HepG2 (cell line): ENCODE results near the gene STX2. TPM values are rescaled to one million over a fixed set of nuclear protein-coding genes. Genes with fewer than 3 reads are reported as not detected.
A peak's percentile ranks its signal among the peaks of the same experiment; 100 is the strongest.

ENCODE experiments used
- ATF7 ChIP-seq, 2 experiments: fragments of 450-650 bp in 1 of 2; sonication (generic) in 1 of 2; formaldehyde crosslinking in 1 of 2; IDR thresholded peaks; 2 replicates each; pipeline versions ENCODE4 v1.4.0 to v1.6.1; 2016 to 2020; ENCODE audit warnings: antibody characterized with exemption in 1 of 2, mild to moderate bottlenecking in 1 of 2, missing genetic modification reagents in 1 of 2
- CREM ChIP-seq, 2 experiments: sonication (generic) in 1 of 2; formaldehyde crosslinking in 1 of 2; IDR thresholded peaks; 2 replicates each; pipeline versions ENCODE4 v1.4.0 to v1.6.1; 2016 to 2020; ENCODE audit warnings: antibody characterized with exemption in 1 of 2, mild to moderate bottlenecking in 1 of 2, missing genetic modification reagents in 1 of 2
- ETV5 ChIP-seq: IDR thresholded peaks from 2 replicates; pipeline ENCODE4 v1.6.1; 2018; ENCODE audit warnings: missing biosample characterization, missing genetic modification reagents, inconsistent platforms, borderline replicate concordance
- HMG20A ChIP-seq: IDR thresholded peaks from 2 replicates; pipeline ENCODE4 v1.6.1; 2016; ENCODE audit warnings: borderline replicate concordance
- HNRNPLL ChIP-seq: fragments of 200-400 bp; formaldehyde crosslinking; IDR thresholded peaks from 2 replicates; pipeline ENCODE4 v1.6.1; 2017; ENCODE audit warnings: mild to moderate bottlenecking, low read depth, low read length; ENCODE audit not compliant: poor library complexity, severe bottlenecking
- KLF16 ChIP-seq, 2 experiments: sonication (generic) in 1 of 2; formaldehyde crosslinking in 1 of 2; IDR thresholded peaks; 2 replicates each; pipeline versions ENCODE4 v1.6.1 to v1.8.0; 2016 to 2023; ENCODE audit warnings: missing genetic modification reagents in 2 of 2, missing compliant biosample characterization in 1 of 2
- KMT2B ChIP-seq: IDR thresholded peaks from 2 replicates; pipeline ENCODE4 v1.6.1; 2016; ENCODE audit warnings: missing genetic modification reagents, missing compliant biosample characterization
- NCOA2 ChIP-seq: sonication (generic); formaldehyde crosslinking; IDR thresholded peaks from 2 replicates; pipeline ENCODE4 v1.8.0; 2022; ENCODE audit warnings: inconsistent platforms
- PAWR ChIP-seq: sonication (generic); formaldehyde crosslinking; IDR thresholded peaks from 2 replicates; pipeline ENCODE4 v1.4.0; 2020; ENCODE audit warnings: missing genetic modification reagents, mild to moderate bottlenecking, borderline replicate concordance
- SKI ChIP-seq: fragments of 450-650 bp; IDR thresholded peaks from one replicate; pipeline ENCODE4 v1.6.1; 2018; ENCODE audit warnings: mild to moderate bottlenecking; ENCODE audit not compliant: partially characterized antibody
- YEATS4 ChIP-seq: sonication (generic); formaldehyde crosslinking; IDR thresholded peaks from 2 replicates; pipeline ENCODE4 v1.4.0; 2020; ENCODE audit warnings: missing genetic modification reagents, borderline replicate concordance
- ZFP36 ChIP-seq: fragments of 150-350 bp; IDR thresholded peaks from 2 replicates; pipeline ENCODE4 v1.6.1; 2018; ENCODE audit warnings: borderline replicate concordance, low read length, low read depth; ENCODE audit not compliant: partially characterized antibody
- ZFP90 ChIP-seq: sonication (generic); formaldehyde crosslinking; IDR thresholded peaks from 2 replicates; pipeline ENCODE4 v1.8.0; 2022; ENCODE audit warnings: missing genetic modification reagents, mild to moderate bottlenecking, inconsistent platforms, borderline replicate concordance
- polyA plus RNA-seq, 8 experiments: library from polyadenylated mRNA; depleted of rRNA in 3 of 8; stranded (reverse) in 7 of 8; unstranded in 1 of 8; fragments of >200 nt; fragmentation: Illumina TruSeq in 4 of 8; extraction: Trizol in 4 of 8; gene quantifications; 2 replicates each; pipeline versions ENCODE4 v1.2.1 to v1.2.3, GENCODE V29; 2011 to 2016; ENCODE audit warnings: low read depth in 4 of 8, missing spikeins in 1 of 8, mixed read lengths in 1 of 8; ENCODE audit not compliant: insufficient read depth in 1 of 8
- total RNA-seq, 5 experiments: library from RNA; depleted of rRNA; stranded (reverse); fragments of >200 nt; fragmentation: Illumina TruSeq; extraction: Trizol; gene quantifications; 2 replicates each; pipeline ENCODE4 v1.2.3, GENCODE V29; 2016; ENCODE audit warnings: low read depth in 1 of 5
- TF ChIP-seq, protein P1 (sequence below): sonication (generic); formaldehyde crosslinking; IDR thresholded peaks from 2 replicates; pipeline ENCODE4 v1.5.0; 2020; ENCODE audit warnings: mild to moderate bottlenecking, missing genetic modification reagents, borderline replicate concordance
- TF ChIP-seq, protein P2 (sequence below): sonication (generic); formaldehyde crosslinking; IDR thresholded peaks from 2 replicates; pipeline ENCODE4 v1.5.0; 2020; ENCODE audit warnings: mild to moderate bottlenecking, missing genetic modification reagents, borderline replicate concordance

The STX2 gene
- total and polyA plus RNA-seq, 2 of the 13 experiments (the other 11 are each of a cell fraction or from before 2014, with no cell fraction given) = 13.4 to 25.1 TPM

DNA sequence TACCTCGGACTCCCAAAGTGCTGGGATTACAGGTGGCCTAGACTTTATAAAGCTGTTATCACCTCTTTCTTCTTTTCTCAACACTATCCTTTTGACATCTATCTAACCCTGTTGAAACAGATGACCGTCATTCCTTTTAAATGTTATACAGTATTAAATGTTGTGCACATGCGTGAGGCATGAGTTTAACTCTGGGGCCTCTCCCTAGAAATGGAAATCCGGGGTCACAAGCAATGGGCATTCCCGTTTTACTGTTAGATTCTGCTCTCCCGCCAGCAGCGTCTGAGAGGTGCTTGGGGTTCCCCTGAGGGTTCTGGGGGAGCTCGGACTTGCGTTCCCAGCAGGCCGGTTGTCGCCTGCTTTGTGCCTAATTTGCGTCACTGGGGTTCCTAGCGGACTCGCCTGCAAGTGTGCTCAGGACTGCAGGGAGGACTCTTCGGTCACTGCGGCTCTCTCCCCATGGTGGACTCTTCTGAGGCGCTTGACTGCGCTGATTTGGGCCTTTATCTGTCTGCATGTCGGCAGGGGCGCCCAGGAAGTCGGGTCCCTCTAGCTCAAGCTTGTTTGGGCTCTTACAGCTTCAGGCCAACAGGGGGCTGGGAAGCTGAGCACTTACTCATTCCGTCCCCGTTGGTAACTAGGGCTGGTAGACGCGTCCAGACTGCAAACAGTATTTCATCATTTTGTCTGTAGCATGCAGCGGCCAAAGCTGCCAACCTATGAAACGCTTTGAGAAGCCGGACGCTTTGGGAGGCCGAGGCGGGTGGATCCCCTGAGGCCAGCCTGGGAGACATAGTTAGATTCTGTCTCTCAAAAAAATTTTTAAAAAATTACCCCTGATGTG lies 31.6 kb upstream of the STX2 start (continued):
- TF ChIP-seq ETV5 (CRISPR knock-in tag) (peak; percentile 45; the same call in 1 of the 2 replicates), NCOA2 (CRISPR knock-in tag) (0 out of 2 replicates have a peak, but pooled peaks have one; percentile 14), ATF7 (IDR thresholded peaks at IDR 0.05) (peak; percentile 24; the same call in 1 of the 2 replicates), ATF7 (CRISPR knock-in tag; IDR thresholded peaks at IDR 0.05) (no peak), ZFP36 (no peak), ZFP90 (peak; percentile 30; the same call in 1 of the 2 replicates), SKI (peak; percentile 91), KLF16 (CRISPR knock-in tag; IDR thresholded peaks at IDR 0.05) (peak in 1 of 2 experiments; percentile 65; a peak in 1 of 4 replicates), HNRNPLL (peak; percentile 25), KMT2B (no peak), CREM (IDR thresholded peaks at IDR 0.05) (peak; percentile 34; the same call in 1 of the 2 replicates), CREM (CRISPR knock-in tag; IDR thresholded peaks at IDR 0.05) (no peak), YEATS4 (CRISPR knock-in tag) (no peak), PAWR (no peak), HMG20A (CRISPR knock-in tag) (peak; percentile 48; the same call in 1 of the 2 replicates)
- TF ChIP-seq, protein P1, sequence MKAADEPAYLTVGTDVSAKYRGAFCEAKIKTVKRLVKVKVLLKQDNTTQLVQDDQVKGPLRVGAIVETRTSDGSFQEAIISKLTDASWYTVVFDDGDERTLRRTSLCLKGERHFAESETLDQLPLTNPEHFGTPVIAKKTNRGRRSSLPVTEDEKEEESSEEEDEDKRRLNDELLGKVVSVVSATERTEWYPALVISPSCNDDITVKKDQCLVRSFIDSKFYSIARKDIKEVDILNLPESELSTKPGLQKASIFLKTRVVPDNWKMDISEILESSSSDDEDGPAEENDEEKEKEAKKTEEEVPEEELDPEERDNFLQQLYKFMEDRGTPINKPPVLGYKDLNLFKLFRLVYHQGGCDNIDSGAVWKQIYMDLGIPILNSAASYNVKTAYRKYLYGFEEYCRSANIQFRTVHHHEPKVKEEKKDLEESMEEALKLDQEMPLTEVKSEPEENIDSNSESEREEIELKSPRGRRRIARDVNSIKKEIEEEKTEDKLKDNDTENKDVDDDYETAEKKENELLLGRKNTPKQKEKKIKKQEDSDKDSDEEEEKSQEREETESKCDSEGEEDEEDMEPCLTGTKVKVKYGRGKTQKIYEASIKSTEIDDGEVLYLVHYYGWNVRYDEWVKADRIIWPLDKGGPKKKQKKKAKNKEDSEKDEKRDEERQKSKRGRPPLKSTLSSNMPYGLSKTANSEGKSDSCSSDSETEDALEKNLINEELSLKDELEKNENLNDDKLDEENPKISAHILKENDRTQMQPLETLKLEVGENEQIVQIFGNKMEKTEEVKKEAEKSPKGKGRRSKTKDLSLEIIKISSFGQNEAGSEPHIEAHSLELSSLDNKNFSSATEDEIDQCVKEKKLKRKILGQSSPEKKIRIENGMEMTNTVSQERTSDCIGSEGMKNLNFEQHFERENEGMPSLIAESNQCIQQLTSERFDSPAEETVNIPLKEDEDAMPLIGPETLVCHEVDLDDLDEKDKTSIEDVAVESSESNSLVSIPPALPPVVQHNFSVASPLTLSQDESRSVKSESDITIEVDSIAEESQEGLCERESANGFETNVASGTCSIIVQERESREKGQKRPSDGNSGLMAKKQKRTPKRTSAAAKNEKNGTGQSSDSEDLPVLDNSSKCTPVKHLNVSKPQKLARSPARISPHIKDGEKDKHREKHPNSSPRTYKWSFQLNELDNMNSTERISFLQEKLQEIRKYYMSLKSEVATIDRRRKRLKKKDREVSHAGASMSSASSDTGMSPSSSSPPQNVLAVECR (CRISPR knock-in tag) = peak; percentile 16; the same call in 1 of the 2 replicates
- TF ChIP-seq, protein P2, sequence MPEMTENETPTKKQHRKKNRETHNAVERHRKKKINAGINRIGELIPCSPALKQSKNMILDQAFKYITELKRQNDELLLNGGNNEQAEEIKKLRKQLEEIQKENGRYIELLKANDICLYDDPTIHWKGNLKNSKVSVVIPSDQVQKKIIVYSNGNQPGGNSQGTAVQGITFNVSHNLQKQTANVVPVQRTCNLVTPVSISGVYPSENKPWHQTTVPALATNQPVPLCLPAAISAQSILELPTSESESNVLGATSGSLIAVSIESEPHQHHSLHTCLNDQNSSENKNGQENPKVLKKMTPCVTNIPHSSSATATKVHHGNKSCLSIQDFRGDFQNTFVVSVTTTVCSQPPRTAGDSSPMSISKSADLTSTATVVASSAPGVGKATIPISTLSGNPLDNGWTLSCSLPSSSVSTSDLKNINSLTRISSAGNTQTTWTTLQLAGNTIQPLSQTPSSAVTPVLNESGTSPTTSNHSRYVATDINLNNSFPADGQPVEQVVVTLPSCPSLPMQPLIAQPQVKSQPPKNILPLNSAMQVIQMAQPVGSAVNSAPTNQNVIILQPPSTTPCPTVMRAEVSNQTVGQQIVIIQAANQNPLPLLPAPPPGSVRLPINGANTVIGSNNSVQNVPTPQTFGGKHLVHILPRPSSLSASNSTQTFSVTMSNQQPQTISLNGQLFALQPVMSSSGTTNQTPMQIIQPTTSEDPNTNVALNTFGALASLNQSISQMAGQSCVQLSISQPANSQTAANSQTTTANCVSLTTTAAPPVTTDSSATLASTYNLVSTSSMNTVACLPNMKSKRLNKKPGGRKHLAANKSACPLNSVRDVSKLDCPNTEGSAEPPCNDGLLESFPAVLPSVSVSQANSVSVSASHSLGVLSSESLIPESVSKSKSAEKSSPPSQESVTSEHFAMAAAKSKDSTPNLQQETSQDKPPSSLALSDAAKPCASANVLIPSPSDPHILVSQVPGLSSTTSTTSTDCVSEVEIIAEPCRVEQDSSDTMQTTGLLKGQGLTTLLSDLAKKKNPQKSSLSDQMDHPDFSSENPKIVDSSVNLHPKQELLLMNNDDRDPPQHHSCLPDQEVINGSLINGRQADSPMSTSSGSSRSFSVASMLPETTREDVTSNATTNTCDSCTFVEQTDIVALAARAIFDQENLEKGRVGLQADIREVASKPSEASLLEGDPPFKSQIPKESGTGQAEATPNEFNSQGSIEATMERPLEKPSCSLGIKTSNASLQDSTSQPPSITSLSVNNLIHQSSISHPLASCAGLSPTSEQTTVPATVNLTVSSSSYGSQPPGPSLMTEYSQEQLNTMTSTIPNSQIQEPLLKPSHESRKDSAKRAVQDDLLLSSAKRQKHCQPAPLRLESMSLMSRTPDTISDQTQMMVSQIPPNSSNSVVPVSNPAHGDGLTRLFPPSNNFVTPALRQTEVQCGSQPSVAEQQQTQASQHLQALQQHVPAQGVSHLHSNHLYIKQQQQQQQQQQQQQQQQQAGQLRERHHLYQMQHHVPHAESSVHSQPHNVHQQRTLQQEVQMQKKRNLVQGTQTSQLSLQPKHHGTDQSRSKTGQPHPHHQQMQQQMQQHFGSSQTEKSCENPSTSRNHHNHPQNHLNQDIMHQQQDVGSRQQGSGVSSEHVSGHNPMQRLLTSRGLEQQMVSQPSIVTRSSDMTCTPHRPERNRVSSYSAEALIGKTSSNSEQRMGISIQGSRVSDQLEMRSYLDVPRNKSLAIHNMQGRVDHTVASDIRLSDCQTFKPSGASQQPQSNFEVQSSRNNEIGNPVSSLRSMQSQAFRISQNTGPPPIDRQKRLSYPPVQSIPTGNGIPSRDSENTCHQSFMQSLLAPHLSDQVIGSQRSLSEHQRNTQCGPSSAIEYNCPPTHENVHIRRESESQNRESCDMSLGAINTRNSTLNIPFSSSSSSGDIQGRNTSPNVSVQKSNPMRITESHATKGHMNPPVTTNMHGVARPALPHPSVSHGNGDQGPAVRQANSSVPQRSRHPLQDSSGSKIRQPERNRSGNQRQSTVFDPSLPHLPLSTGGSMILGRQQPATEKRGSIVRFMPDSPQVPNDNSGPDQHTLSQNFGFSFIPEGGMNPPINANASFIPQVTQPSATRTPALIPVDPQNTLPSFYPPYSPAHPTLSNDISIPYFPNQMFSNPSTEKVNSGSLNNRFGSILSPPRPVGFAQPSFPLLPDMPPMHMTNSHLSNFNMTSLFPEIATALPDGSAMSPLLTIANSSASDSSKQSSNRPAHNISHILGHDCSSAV (CRISPR knock-in tag) = no peak
